ENCODE measurements around the gene ADCY2. TPM values are rescaled to one million over a fixed set of nuclear protein-coding genes. Genes with fewer than 3 reads are reported as not detected.

Gene ADCY2
- total and polyA plus RNA-seq, 2 of the 13 experiments (the other 11 are each of a cell fraction or from before 2014, with no cell fraction given): not detected

GRCh38 chr5:7869474-7870136, 473.7 kb downstream of the ADCY2 start (continued):
- no peak for TF ChIP-seq EP300 (IDR thresholded peaks at IDR 0.05; ENCODE audit: low read depth in 2 of 2, low read length in 2 of 2)
- TF ChIP-seq EP300 (CRISPR knock-in tag; IDR thresholded peaks at IDR 0.05; ENCODE audit: borderline replicate concordance): no peak
- 0 out of 2 replicates have a peak, but pooled peaks have one; percentile 41 for TF ChIP-seq ZNF160 (CRISPR knock-in tag; IDR thresholded peaks at IDR 0.05)
- no peak for TF ChIP-seq ZNF639 (CRISPR knock-in tag; conservative IDR thresholded peaks at IDR 0.05)
- 0 out of 2 replicates have a peak, but pooled peaks have one; percentile 9 for TF ChIP-seq SALL1 (CRISPR knock-in tag; IDR thresholded peaks at IDR 0.05)
- no peak for TF ChIP-seq CEBPZ (IDR thresholded peaks at IDR 0.05; ENCODE audit: low read length)
- no peak for TF ChIP-seq STAT5B (CRISPR knock-in tag; IDR thresholded peaks at IDR 0.05)
- 0 out of 2 replicates have a peak, but pooled peaks have one; percentile 14 for TF ChIP-seq ZBTB3 (CRISPR knock-in tag; IDR thresholded peaks at IDR 0.05; ENCODE audit: borderline replicate concordance, low read depth)
- 0 out of 2 replicates have a peak, but pooled peaks have one; percentile 9 for TF ChIP-seq ZFP91 (CRISPR knock-in tag; IDR thresholded peaks at IDR 0.05; ENCODE audit: borderline replicate concordance)
- TF ChIP-seq ZIK1 (CRISPR knock-in tag; IDR thresholded peaks at IDR 0.05; ENCODE audit: borderline replicate concordance, low read depth): no peak
- TF ChIP-seq ZNF503 (CRISPR knock-in tag; IDR thresholded peaks at IDR 0.05): peak; percentile 16; the same call in 1 of the 2 replicates
- no peak for TF ChIP-seq ZC3H4 (CRISPR knock-in tag; IDR thresholded peaks at IDR 0.05; ENCODE audit: borderline replicate concordance)
- TF ChIP-seq DNMT1 (CRISPR knock-in tag; IDR thresholded peaks at IDR 0.05): 0 out of 2 replicates have a peak, but pooled peaks have one; percentile 33
- 0 out of 2 replicates have a peak, but pooled peaks have one; percentile 1 for TF ChIP-seq POGK (CRISPR knock-in tag; conservative IDR thresholded peaks at IDR 0.05)
- TF ChIP-seq ATM (IDR thresholded peaks at IDR 0.05; ENCODE audit: borderline replicate concordance): no peak
- 0 out of 2 replicates have a peak, but pooled peaks have one; percentile 8 for TF ChIP-seq ZNF234 (CRISPR knock-in tag; conservative IDR thresholded peaks at IDR 0.05)
- 0 out of 2 replicates have a peak, but pooled peaks have one; percentile 6 for TF ChIP-seq ZNF343 (CRISPR knock-in tag; IDR thresholded peaks at IDR 0.05)
- no peak for TF ChIP-seq XBP1 (CRISPR knock-in tag; IDR thresholded peaks at IDR 0.05)
